ENCODE data around the gene SLAIN1.
"Not testable (repeated sequence)": the region's sequence is repeated elsewhere in the genome, so short reads cannot be mapped to it uniquely, and the experiment has no call there.

Gene SLAIN1

DNA sequence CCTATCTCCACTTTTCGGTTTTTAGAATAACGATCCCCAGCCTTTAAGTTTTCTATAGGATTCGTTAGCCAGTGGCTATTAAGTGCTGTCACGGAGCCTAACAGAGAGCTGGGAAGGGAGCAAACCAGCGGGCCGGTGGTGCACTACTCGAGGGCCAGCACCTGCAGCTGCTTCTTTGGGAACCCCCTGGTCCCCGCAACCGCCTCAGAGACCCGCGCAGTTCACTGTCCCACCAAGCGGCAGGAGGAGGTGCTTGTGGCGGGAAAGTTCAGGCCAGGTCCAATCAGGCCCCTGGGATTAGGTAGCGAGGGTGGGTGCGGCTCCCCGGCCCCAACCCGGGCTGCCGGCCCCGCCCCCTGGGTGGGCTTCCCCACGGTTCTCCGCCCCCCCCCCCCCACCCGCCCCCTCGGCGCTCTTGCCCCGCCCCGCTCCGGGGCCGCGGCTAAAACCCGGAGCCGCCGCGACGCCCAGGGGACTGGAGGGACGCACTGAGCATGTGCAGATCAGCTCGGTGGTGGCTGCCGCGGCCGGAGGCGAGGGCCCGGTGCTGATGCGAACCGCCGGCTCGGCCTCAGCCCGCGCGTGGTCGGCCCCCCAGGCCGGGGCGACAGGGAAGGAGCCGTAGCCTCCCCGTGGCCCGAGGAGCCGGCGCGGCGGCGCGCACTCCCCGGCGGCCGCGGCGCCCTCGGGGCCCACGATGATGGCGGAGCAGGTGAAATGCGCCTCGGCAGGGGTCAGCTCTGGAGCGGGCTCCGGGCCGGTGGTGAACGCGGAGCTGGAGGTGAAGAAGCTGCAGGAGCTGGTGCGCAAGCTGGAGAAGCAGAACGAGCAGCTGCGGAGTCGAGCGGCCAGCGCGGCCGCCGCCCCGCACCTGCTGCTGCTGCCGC lies at the start of gene SLAIN1:
Gene SLAIN1, plus strand, starts transcription at position 471 of the 887 bp plus-strand sequence. Its CDS starts 227 bp downstream, at position 698.
- DNase-seq = peak; percentile 88 to 92

DNA sequence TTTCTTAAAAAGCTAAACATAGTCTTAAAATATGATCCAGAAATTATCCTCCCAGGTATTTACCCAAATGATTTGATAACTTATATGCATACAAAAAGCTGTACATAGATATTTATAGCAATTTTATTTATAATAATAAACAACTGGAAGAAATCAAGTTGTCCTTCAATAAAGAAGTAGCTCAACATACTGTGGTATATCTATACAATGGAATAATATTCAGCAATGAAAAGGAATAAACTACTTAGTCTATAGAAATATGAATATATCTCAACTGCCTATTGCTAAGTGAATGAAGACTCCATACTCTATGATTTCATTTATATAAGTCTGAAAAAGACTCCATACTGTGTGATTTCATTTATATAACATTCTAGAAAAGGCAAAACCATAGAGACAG lies 47.1 kb upstream of the SLAIN1 start:
- DNase-seq = no peak

DNA sequence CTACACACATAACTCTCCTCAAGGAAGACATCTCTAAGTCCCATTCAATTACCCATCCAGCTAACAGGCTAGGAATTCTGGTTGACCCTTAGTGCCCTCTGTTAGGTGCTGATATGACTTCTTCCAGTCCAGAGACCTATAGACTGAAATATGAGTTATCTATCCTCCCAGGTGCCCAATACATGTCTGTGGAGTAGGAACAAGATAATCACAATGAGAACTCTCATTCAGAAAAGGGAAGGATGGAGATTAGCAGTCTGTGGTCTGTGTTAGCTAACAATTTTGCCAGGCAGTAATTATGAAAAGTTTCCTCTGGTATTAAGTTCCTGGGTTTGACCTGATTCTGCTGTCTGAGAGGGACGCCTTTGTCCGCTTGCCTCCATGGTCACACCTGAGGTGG lies 44.2 kb upstream of the SLAIN1 start:
- DNase-seq = no peak

DNA sequence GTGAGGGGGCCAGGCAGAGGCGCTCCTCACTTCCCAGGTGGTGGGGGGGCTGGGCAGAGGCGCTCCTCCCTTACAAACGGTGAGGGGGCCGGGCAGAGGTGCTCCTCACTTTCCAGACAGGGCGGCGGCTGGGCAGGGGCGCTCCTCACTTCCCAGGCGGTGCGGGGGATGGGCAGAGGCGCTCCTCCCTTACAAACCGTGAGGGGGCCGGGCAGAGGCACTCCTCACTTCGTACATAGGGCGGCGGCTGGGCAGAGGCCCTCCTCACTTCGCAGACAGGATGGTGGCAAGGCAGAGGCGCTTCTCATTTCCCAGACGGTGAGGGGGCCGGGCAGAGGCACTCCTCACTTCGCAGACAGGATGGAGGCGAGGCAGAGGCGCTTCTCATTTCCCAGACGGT lies 37.5 kb upstream of the SLAIN1 start:
- not testable (repeated sequence) for DNase-seq

DNA sequence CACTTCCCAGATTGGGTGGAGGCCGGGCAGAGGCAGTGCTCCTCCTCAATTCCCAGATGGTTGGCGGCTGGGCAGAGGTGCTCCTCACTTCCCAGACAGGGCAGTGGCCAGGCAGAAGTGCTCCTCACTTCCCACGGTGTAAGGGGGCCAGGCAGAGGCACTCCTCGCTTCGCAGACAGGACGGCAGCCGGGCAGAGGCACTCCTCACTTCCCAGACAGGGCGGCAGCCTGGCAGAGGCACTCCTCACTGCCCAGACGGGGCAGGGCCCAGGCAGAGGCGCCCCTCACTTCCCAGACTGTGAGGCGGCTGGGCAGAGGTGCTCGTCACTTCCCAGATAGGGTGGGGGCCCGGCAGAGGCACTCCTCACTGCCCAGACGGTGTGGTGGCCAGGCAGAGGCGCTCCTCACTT lies 36.6 kb upstream of the SLAIN1 start:
- no peak for DNase-seq

DNA sequence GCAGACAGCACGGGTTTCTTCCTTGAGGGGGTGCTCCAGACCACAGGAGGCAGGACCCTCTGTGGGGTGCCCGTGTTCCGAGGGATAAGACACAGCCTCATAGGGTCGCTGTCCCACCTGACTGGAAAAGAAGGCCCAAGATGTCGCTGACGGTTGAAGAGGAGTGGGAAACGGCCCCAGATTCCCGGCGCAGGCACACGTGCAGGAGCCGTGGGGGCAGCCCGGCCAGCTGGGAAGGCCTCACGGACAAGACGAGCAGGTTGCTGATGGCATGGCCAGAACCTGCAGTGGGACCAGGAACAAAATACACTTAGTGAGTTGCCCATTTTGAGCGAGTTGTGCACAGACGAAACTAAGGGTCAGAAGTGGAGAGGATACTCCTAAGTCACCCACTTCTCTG lies 35.2 kb upstream of the SLAIN1 start:
- not testable (repeated sequence) for DNase-seq

DNA sequence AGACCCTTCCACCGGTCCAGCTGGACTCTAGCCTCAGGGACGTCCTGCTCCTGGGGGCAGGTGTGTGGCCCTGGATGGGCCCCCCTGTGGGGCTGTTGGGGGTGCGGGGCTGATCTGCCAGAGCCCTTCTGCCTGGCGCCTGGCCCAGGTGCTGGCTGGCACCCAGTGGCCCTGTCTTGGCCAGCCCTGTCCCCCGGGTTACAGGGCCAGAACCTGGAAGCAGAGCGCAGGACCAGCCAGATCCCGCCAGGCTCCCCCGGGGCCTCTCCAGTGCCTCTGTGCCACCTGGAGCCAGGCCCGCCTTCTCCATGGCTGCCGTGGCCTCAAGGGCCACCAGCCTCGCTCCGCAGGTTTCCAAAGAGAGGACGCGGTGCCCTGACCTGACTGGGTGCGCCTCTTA lies 34.7 kb upstream of the SLAIN1 start:
- not testable (repeated sequence) for DNase-seq

DNA sequence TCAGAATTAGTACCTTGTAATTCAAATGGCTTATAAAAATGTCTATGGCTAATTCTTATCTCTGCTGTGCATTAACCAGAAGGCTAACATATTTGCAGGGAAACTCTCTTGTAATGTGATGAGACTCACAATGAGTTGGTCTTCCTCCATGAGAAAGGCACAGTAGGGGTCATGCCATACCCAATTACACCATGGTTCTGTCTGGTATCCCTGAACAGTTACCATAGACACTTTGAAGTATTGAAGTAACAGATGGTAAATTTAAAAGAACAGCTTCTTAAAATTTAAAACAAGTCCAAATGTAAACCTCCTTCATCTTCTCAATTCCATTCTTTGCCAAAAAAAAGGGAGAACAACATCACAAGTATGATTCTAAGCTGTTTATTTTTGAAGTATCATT lies 22.6 kb upstream of the SLAIN1 start:
- DNase-seq = no peak

DNA sequence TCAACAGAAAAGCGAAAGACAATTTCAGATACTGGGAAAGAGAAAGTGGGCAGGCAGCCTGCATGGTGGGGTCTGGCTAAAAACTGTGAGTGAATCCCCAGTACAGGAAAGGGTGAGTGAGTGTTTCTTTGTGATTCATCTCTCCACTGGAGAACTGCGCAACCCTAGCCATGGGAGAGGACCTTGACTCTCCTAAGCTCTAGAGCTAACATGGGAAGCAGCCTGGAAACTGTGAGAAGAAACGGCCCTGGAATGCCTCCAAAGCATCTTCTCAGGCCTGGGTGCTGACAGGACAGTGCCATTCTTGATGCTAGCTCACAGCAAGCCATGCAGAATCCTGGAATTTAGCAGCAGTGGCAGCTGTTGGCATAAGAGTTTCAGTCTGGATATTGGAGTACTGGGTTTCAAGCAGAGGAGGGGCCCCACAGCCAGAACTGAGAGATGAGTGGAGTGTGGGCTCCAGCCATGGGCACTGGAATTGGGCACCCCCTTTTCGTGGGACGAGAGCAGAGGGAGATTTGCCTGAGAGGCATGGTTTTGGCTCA lies 18.7 kb upstream of the SLAIN1 start:
- DNase-seq = no peak

DNA sequence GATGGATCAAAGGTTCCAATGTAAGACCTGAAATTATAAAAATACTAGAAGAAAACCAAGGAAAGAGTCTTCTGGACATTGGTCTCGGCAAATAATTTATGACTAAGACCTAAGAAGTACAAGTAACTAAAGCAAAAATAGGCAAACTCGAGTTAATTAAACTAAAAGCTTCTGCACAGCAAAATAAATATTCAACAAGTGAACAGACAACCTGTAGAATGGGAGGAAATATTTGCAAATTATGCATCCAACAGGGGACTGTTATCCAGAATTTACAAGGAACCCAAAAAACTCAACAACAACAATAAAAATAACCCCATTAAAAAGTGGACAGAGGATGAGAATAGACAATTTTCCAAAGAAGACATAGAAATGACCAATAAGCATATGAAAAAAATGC lies 9.7 kb upstream of the SLAIN1 start:
- no peak for DNase-seq

DNA sequence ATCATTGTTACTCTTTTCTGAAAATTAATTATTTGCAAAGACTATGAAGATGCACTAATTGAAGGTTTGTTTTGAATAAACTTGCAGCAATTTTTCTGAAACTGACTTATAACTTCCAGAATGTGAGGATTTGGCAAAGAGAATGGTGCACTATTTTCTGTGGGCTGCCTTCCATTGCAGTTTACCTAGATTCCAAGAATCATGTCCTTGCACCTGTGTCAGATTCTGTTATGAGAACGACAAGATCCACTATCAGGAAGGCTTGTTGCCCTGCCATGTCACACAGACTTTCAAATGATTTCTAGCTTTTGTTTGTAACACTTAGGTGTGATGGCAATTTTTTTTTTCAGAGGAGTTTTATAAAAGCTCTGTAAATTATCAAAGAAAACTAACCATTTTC lies 5.6 kb upstream of the SLAIN1 start:
- DNase-seq = no peak

DNA sequence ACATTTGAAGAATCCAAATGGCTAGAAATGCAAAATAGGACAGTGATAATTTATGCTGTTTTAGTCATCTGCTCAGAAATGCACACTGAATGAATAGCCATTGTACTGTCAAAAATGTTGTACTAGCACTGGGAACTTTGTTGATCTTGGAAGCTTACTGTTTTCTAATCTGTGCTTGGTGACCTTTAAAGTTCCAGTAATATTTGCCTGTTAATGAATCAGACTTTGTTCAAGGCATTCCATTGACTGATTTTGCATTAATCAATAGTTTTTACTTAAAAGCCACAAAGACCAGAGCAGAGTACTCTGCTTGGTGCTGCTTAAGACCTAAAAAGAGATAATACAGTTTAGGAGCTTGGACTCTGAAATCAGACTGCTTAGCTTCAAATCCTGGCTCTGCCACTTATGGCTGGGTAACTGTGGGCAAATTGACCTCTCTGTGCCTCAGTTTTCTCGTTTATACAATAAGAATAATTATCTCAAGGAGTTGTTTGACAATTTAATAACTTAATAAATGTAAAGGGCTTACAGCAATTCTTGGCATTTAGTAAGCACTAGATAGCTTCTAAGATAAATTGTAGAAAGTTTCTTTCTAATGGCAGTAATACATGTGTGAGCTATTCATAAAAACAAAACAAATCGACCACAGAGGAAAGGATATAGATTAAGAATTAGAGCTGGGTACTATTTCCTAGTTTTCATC lies 4.6 kb upstream of the SLAIN1 start:
- no peak for DNase-seq

DNA sequence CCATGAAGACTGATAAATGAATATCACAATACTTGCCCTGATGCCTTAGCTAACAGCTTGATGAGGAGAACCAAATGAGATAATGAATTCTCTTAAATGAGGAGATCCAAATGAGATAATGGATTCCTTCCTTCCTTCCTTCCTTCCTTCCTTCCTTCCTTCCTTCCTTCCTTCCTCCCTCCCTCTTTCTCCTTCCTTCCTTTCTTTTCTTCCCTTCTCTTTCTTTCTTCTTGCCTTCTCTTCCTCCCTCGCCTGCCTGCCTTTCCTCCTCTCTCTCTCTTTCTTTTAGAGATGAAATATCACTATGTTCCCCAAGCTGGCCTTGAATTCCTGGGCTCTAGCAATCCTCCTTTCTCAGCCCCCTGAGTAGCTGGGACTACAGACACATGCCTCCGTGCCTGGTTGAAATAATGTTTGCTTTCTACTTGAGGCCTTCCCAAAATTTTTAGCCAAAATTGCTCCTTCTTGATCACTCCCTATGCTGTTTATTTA lies 4.0 kb upstream of the SLAIN1 start:
- no peak for DNase-seq

DNA sequence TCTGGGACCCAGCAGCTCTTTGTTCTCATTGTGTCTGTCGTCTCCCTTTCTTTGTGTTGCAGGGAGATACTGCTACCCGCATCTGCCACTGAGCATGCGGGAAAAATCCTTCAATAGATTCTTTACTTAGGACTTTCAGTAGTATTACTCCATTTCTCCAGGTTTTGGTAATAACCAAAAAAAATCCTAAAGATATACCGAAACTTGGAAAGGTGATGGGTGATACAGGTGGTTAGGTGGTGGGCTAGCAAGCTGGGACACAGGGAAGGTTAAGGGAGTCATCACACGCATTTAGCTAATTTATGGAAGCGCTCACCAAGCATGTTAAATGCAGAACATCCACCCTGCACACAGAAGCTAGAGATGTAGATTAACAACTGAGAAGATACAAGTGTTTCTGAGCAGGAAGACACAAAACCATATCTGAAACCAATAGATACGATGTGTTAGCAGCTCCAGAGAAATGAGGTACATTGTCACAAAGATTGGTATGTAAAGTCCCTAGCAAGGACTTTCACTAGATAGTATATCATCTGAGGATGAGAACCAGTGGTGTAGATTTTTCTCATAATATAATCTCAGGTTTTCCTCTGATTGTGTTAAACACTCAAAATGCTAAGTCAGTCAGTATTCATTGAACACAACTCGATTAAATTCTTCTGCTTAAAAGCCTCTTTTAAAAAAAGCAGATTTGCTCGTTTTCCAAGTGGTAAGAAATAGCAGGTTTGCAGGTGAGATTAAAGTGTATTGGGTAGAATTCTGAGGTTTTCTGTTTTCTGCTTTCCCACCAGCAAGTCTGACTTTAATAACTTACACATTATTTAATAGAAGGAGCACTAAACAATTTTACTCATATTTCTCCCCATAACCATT lies 1.2 kb upstream of the SLAIN1 start:
- peak in 1 of 2 donors; percentile 57 for DNase-seq

DNA sequence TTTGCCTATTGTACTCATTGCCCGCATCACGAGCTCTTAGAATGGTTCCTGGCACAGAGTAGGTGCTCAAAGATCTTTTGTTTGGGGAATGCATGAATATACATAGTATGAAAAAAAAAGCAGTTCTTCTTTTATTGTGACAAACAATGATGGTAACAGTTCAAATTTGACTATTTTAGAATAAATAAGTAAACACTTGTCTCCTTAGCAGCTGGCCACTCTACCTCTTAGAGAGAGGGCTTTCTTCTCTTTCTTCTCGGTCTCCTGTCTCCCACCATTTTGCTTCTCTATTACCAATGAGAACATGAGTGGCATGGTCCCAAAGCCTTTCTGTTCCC lies 639 bp upstream of the SLAIN1 start:
- no peak for DNase-seq

DNA sequence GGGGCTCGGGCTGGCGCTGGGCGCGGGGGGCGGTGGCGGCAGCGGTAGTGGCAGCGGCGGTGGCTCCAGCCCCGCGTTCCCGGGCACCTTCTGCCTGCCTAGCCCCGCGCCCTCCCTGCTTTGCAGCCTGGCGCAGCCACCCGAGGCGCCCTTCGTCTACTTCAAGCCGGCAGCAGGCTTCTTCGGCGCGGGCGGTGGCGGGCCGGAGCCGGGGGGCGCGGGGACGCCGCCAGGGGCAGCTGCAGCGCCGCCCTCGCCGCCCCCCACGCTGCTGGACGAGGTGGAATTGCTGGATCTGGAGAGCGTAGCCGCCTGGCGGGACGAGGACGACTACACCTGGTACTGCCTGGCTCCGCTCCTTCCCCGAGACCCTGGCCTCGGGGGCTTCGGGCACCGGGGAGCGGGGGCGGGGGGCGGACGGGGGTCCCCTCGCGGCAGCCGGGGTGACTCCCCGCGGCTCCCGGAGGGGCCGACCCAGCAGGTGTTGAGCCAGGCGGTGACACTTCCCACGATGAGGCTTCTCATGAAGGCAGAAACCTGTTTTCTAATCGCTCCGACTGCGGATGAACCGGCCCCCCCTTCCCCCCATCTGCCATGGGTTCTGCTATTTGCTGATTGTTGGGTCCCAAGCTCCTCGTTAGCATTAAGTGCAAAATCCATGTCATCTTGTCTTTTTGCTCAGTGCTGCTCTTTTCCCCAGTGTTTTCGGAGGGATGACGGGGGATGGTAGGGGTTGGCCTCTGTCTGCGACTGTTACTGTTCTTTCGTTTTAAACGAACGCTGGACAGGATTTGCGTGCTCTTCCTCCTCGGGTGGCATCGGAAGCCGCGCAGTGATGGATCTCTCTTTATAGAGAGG lies 943 bp downstream of the SLAIN1 start:
- peak; percentile 25 to 67 for DNase-seq

DNA sequence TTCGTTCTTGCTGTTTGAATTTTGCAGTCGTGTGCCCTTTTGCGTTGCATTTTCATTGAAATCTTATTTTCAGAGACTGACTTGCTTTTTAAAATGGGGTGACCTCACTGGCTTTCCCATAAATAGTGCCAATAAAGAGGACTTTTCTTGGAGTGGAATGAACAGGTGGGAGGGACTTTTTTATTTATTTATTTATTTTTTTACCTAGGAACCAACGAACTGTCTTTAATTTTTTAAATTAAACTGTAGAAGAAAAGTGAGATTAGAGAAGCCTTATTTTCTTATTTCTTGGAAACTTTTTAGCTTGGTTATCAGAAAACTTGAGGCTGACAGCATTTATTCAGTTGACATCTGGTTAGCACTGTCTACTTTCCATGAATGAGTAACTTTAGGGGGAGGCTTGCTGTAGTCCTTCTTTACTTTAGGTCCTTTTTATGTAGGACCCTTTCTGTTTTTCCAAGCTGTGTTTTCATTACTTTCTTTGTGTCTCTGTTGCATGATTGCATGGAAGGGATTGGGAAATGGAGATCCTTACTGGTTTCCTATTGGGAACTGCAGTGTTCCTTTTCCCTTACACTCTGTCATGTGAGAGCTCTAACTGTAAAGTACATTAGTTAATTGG lies 1.7 kb downstream of the SLAIN1 start:
- no peak for DNase-seq

DNA sequence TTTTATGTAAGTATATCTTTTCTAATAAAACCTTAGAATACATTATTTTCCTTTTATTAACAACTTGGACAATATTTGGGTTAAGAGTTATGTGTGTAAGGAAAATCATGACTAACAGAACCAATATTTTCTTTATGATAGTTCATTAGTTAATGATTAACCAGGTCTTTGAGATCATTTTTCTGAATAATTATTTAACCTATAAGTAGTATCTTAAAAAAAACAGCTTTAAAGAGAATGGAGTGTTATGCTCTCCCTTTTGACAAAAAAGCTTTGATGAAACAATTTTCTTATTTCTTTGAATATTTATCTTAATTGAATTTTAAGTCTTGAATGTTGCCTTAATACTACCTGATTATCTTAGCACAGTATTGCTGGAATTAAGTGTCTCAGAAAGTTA lies 3.8 kb downstream of the SLAIN1 start:
- no peak for DNase-seq

DNA sequence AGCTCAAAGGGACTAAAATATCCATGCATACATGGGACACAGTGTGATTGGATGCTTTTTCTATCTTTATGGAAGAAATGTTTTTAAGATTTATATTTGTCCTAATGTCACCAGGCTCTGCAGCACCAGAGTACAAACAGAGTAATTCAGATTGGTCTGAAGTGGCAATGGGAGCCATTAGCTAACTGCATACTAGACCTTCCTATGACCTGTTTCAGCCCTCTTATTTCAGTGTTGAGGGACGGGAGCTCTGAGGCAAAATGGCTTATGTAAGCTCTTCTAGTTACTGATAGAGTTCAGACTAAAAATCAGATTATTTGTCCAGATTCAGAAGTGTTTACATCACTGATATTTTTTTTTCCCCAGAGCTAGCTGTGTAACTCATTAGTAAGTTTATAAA lies 4.9 kb downstream of the SLAIN1 start:
- no peak for DNase-seq

DNA sequence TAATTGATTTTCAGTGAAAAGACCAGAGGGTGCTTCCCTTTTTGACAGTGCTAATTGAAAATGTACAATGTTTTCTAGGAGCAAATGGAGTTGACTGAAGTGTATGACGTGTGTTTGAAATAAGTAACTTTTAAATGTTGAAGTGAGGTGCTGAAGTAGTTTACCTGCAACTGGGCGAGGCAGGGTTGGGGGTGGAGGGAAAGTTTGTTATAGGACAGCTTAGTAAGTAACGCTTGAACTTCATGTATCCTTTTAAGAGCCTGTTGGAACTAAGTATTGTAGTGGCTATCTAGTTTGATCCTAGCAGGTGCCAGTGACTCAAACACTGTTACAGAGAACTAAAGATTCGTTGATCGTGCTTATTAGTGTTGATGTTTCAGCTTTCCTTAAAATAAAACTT lies 5.9 kb downstream of the SLAIN1 start:
- DNase-seq = no peak

DNA sequence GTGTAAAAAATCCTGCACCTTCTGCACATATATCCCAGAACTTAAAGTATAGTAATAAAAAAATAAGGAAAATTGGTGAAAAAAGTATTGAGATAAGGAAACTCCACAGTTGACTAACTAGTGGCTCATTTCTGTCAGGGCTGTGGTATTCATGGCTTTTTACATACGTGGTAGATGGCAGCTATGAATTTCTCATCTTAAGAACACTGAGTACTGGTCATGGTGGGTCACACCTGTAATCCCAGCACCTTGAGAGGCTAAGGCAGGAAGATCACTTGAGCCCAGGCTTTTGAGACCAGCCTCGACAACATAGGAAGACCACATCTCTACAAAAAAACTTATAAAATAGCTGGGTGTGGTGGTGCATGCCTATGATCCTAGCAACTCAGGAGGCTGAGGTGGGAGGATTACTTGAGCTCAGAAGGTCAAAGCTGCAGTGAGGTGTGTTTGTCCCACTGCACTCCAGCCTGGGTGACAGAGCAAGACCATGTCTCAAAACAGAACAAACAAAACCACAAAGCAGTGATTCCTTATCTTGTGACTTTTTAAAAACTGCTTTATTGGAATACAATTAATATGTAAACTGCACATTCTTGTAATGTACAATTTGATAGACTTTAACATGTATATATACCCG lies 16.8 kb downstream of the SLAIN1 start:
- DNase-seq = no peak

All from CD4-positive, alpha-beta T cell treated with Interferon alpha-2 for 1 hour (primary cell).